HepG2 (cell line): Measurements from ENCODE around the gene TMBIM4. TPM values are rescaled to one million over a fixed set of nuclear protein-coding genes. Genes with fewer than 3 reads are reported as not detected.

ENCODE experiments used
- RBFOX2 ChIP-seq: fragments of 200-400 bp; formaldehyde crosslinking; IDR thresholded peaks from 2 replicates; pipeline ENCODE4 v1.6.1; 2017; ENCODE audit warnings: low read depth, mild to moderate bottlenecking, low read length
- SOX5 ChIP-seq: IDR thresholded peaks from 2 replicates; pipeline ENCODE4 v1.6.1; 2016; ENCODE audit warnings: borderline replicate concordance
- STAG1 ChIP-seq: sonication (generic); formaldehyde crosslinking; IDR thresholded peaks from 2 replicates; pipeline ENCODE4 v1.4.0; 2020; ENCODE audit warnings: missing genetic modification reagents
- ZBED4 ChIP-seq: sonication (generic); formaldehyde crosslinking; IDR thresholded peaks from 2 replicates; pipeline ENCODE4 v1.4.0; 2020; ENCODE audit warnings: missing genetic modification reagents, borderline replicate concordance
- ZGPAT ChIP-seq: IDR thresholded peaks from 2 replicates; pipeline ENCODE4 v1.6.1; 2016; ENCODE audit warnings: mild to moderate bottlenecking
- ZNF672 ChIP-seq: sonication (generic); formaldehyde crosslinking; IDR thresholded peaks from 2 replicates; pipeline ENCODE4 v1.8.1; 2022; ENCODE audit warnings: missing genetic modification reagents
- ZNF740 ChIP-seq: sonication (generic); formaldehyde crosslinking; IDR thresholded peaks from 2 replicates; pipeline ENCODE4 v1.4.0; 2020; ENCODE audit warnings: missing genetic modification reagents
- polyA plus RNA-seq, 8 experiments: library from polyadenylated mRNA; depleted of rRNA in 3 of 8; stranded (reverse) in 7 of 8; unstranded in 1 of 8; fragments of >200 nt; fragmentation: Illumina TruSeq in 4 of 8; extraction: Trizol in 4 of 8; gene quantifications; 2 replicates each; pipeline versions ENCODE4 v1.2.1 to v1.2.3, GENCODE V29; 2011 to 2016; ENCODE audit warnings: low read depth in 4 of 8, missing spikeins in 1 of 8, mixed read lengths in 1 of 8; ENCODE audit not compliant: insufficient read depth in 1 of 8
- total RNA-seq, 5 experiments: library from RNA; depleted of rRNA; stranded (reverse); fragments of >200 nt; fragmentation: Illumina TruSeq; extraction: Trizol; gene quantifications; 2 replicates each; pipeline ENCODE4 v1.2.3, GENCODE V29; 2016; ENCODE audit warnings: low read depth in 1 of 5

Gene TMBIM4
- total and polyA plus RNA-seq, 2 of the 13 experiments (the other 11 are each of a cell fraction or from before 2014, with no cell fraction given): 60.5 to 67.7 TPM

- TF ChIP-seq SOX5: 0 out of 2 replicates have a peak, but pooled peaks have one; percentile 13
- 0 out of 2 replicates have a peak, but pooled peaks have one; percentile 22 for TF ChIP-seq ZGPAT (CRISPR knock-in tag)
- TF ChIP-seq STAG1: peak; percentile 93
- 0 out of 2 replicates have a peak, but pooled peaks have one; percentile 30 for TF ChIP-seq ZBED4 (CRISPR knock-in tag)
- TF ChIP-seq ZNF740: no peak
- no peak for TF ChIP-seq RBFOX2
- TF ChIP-seq ZNF672: no peak
Measured at GRCh38 chr12:66087365-66087943, 82.3 kb downstream of the TMBIM4 start (continued).
